ENCODE data around the gene CDHR3.

The CDHR3 gene

GRCh38 chr7:106054156-106054910, 91.3 kb downstream of the CDHR3 start:
- DNase-seq = no peak

- no peak for DNase-seq
These were observed 92.0 kb downstream of the CDHR3 start for GRCh38 chr7:106054971-106055532.

- peak; percentile 60 to 61 for DNase-seq
These were observed 93.6 kb downstream of the CDHR3 start for GRCh38 chr7:106056513-106057203.

- no peak for DNase-seq
These were observed 94.3 kb downstream of the CDHR3 start for GRCh38 chr7:106057204-106057961.

GRCh38 chr7:106057962-106058927, 95.2 kb downstream of the CDHR3 start:
- no peak for DNase-seq

GRCh38 chr7:106058928-106059324, 95.9 kb downstream of the CDHR3 start:
- DNase-seq = no peak

GRCh38 chr7:106059556-106059955, 96.5 kb downstream of the CDHR3 start:
- no peak for DNase-seq

GRCh38 chr7:106060394-106060920, 97.4 kb downstream of the CDHR3 start:
- DNase-seq = no peak

GRCh38 chr7:106061301-106061979, 98.4 kb downstream of the CDHR3 start:
- no peak for DNase-seq

GRCh38 chr7:106062006-106062405, 98.9 kb downstream of the CDHR3 start:
- no peak for DNase-seq

- DNase-seq = no peak
These were observed 99.5 kb downstream of the CDHR3 start for GRCh38 chr7:106062521-106062931.

- DNase-seq = no peak
These were observed 100.0 kb downstream of the CDHR3 start for GRCh38 chr7:106063024-106063423.

GRCh38 chr7:106063692-106064091, 100.6 kb downstream of the CDHR3 start:
- no peak for DNase-seq

GRCh38 chr7:106064316-106064715, 101.3 kb downstream of the CDHR3 start:
- no peak for DNase-seq

GRCh38 chr7:106064771-106065574, 101.9 kb downstream of the CDHR3 start:
- no peak for DNase-seq

GRCh38 chr7:106065575-106066500, 102.8 kb downstream of the CDHR3 start:
- DNase-seq = no peak

GRCh38 chr7:106067678-106068077, 104.6 kb downstream of the CDHR3 start:
- DNase-seq = no peak

- DNase-seq = no peak
These were observed 105.5 kb downstream of the CDHR3 start for GRCh38 chr7:106068538-106068961.

GRCh38 chr7:106068986-106069385, 105.9 kb downstream of the CDHR3 start:
- no peak for DNase-seq
